Lower leg skin (tissue), 3 donors: Measurements from ENCODE around the gene SPATA13.
"Not testable (repeated sequence)": the region's sequence is repeated elsewhere in the genome, so short reads cannot be mapped to it uniquely, and the experiment has no call there.

Experiments
- POLR2A ChIP-seq, 2 donors: fragments of 450-650 bp; IDR thresholded peaks; one replicate each; pipeline ENCODE4 v1.6.1; 2016 to 2017; ENCODE audit warnings: antibody characterized with exemption in 2 of 2, mild to moderate bottlenecking in 1 of 2, moderate library complexity in 1 of 2
- TF ChIP-seq, protein P1 (sequence below), 3 donors: fragments of 450-650 bp; IDR thresholded peaks; one replicate each; pipeline ENCODE4 v1.5.1; 2016; ENCODE audit warnings: antibody characterized with exemption in 3 of 3, mild to moderate bottlenecking in 3 of 3, moderate library complexity in 2 of 3

DNA sequence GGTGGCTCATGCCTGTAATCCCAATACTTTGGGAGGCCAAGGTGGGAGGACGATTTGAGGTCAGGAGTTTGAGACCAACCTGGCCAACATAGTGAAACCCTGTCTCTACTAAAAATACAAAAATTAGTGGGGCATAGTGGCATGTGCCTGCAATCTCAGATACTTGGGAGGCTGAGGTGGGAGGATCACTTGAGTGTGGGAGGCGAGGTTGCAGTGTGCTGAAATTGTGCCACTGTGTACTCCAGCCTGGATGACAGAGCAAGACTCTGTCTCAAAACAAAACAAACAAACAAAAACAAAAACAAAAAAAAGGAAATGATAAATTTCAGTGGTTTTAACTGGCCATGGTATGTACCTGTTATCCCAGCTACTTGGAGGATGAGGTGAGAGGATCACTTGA lies 56.3 kb downstream of the SPATA13 start:
- TF ChIP-seq, protein P1, sequence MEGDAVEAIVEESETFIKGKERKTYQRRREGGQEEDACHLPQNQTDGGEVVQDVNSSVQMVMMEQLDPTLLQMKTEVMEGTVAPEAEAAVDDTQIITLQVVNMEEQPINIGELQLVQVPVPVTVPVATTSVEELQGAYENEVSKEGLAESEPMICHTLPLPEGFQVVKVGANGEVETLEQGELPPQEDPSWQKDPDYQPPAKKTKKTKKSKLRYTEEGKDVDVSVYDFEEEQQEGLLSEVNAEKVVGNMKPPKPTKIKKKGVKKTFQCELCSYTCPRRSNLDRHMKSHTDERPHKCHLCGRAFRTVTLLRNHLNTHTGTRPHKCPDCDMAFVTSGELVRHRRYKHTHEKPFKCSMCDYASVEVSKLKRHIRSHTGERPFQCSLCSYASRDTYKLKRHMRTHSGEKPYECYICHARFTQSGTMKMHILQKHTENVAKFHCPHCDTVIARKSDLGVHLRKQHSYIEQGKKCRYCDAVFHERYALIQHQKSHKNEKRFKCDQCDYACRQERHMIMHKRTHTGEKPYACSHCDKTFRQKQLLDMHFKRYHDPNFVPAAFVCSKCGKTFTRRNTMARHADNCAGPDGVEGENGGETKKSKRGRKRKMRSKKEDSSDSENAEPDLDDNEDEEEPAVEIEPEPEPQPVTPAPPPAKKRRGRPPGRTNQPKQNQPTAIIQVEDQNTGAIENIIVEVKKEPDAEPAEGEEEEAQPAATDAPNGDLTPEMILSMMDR (IDR thresholded peaks at IDR 0.05) = not testable (repeated sequence)
- TF ChIP-seq POLR2A (IDR thresholded peaks at IDR 0.05) = not testable (repeated sequence)
